K562 (cell line): ENCODE results near the gene AGO3. TPM values are rescaled to one million over a fixed set of nuclear protein-coding genes. Genes with fewer than 3 reads are reported as not detected.

ENCODE experiments used
- BCOR ChIP-seq: fragments of 450-650 bp; IDR thresholded peaks from 2 replicates; pipeline ENCODE4 v1.6.1; 2016
- CBFA2T2 ChIP-seq: fragments of 450-650 bp; conservative IDR thresholded peaks from 2 replicates; pipeline ENCODE4 v1.6.1; 2017; ENCODE audit warnings: mild to moderate bottlenecking
- JUND ChIP-seq, 2 experiments: IDR thresholded peaks; 2 replicates in 1 of 2; 3 replicates in 1 of 2; pipeline ENCODE4 v1.6.1; 2011; ENCODE audit warnings: borderline replicate concordance in 2 of 2, low read depth in 2 of 2, low read length in 2 of 2, improper control_type of control experiment in 1 of 2, missing biosample characterization in 1 of 2, missing genetic modification characterization in 1 of 2, missing genetic modification reagents in 1 of 2
- KLF13 ChIP-seq: fragments of 450-650 bp; IDR thresholded peaks from 2 replicates; pipeline ENCODE4 v1.6.1; 2016; ENCODE audit warnings: missing genetic modification characterization, low read depth, mild to moderate bottlenecking, missing compliant biosample characterization, moderate library complexity, borderline replicate concordance
- LARP7 ChIP-seq: fragments of 450-650 bp; IDR thresholded peaks from 2 replicates; pipeline ENCODE4 v1.6.1; 2016
- MAFK ChIP-seq: IDR thresholded peaks from 2 replicates; pipeline ENCODE4 v1.6.1; 2011; ENCODE audit warnings: low read length, improper control_type of control experiment
- NR2C1 ChIP-seq, 2 experiments: fragments of 450-650 bp; IDR thresholded peaks; 2 replicates each; pipeline ENCODE4 v1.6.1; 2017; ENCODE audit warnings: mild to moderate bottlenecking in 2 of 2, antibody characterized with exemption in 1 of 2, inconsistent platforms in 1 of 2, missing compliant biosample characterization in 1 of 2, missing genetic modification characterization in 1 of 2
- RAD21 ChIP-seq, 2 experiments: fragments of 250-450 bp in 1 of 2; fragments of 450-650 bp in 1 of 2; sonication (Bioruptor Pico) in 1 of 2; formaldehyde crosslinking in 1 of 2; IDR thresholded peaks in 1 of 2; conservative IDR thresholded peaks in 1 of 2; 2 replicates each; pipeline versions ENCODE4 v1.4.0 to v1.8.0; 2020 to 2022; ENCODE audit warnings: mild to moderate bottlenecking in 2 of 2, moderate library complexity in 1 of 2
- SIN3A ChIP-seq, 2 experiments: fragments of 150-350 bp in 1 of 2; IDR thresholded peaks; 2 replicates each; pipeline ENCODE4 v1.6.1; 2011 to 2016; ENCODE audit warnings: borderline replicate concordance in 2 of 2, low read depth in 2 of 2, low read length in 2 of 2, mild to moderate bottlenecking in 2 of 2, moderate library complexity in 2 of 2; ENCODE audit not compliant: control insufficient read depth in 1 of 2
- SREBF1 ChIP-seq: fragments of 150-350 bp; IDR thresholded peaks from 2 replicates; pipeline ENCODE4 v1.6.1; 2014; ENCODE audit warnings: antibody characterized with exemption, low read depth, low read length, borderline replicate concordance
- polyA plus RNA-seq, 8 experiments: library from polyadenylated mRNA; depleted of rRNA in 4 of 8; stranded (reverse) in 5 of 8; unstranded in 3 of 8; fragments of >200 nt; fragmentation: Nextera tagmentation in 2 of 8; fragmentation: Illumina TruSeq in 1 of 8; extraction: Ambion mirVana in 2 of 8; extraction: Trizol in 1 of 8; gene quantifications; 2 replicates each; pipeline versions ENCODE4 v1.2.1 to v1.2.3, GENCODE V29; 2011 to 2014; ENCODE audit warnings: inconsistent platforms in 1 of 8, missing spikeins in 1 of 8
- total RNA-seq, 7 experiments: library from RNA; depleted of rRNA in 6 of 7; stranded (reverse); fragments of >200 nt in 6 of 7; fragmentation: Illumina TruSeq in 2 of 7; extraction: Trizol in 2 of 7; gene quantifications; 2 replicates each; pipeline versions ENCODE4 v1.2.1 to v1.2.3, GENCODE V29; 2011 to 2021; ENCODE audit warnings: low replicate concordance in 1 of 7
- TF ChIP-seq, protein P1 (sequence below): fragments of 200-800 bp; sonication (Bioruptor generic); IDR thresholded peaks from 2 replicates; pipeline ENCODE4 v1.6.1; 2017; ENCODE audit warnings: missing genetic modification characterization, missing compliant biosample characterization
- TF ChIP-seq, protein P2 (sequence below): fragments of 200-800 bp; sonication (Bioruptor generic); IDR thresholded peaks from 2 replicates; pipeline ENCODE4 v1.6.1; 2017; ENCODE audit warnings: missing genetic modification characterization, missing compliant biosample characterization
- TF ChIP-seq, protein P3 (sequence below), 2 experiments: fragments of 450-650 bp in 1 of 2; IDR thresholded peaks; 2 replicates each; pipeline ENCODE4 v1.6.1; 2011 to 2017; ENCODE audit warnings: low read depth in 2 of 2, antibody characterized with exemption in 1 of 2, borderline replicate concordance in 1 of 2, low read length in 1 of 2, mild to moderate bottlenecking in 1 of 2, mixed read lengths in 1 of 2; ENCODE audit not compliant: control insufficient read depth in 1 of 2
- TF ChIP-seq, protein P4 (sequence below): sonication (generic); formaldehyde crosslinking; IDR thresholded peaks from 2 replicates; pipeline ENCODE4 v1.9.0; 2022; ENCODE audit warnings: mild to moderate bottlenecking, missing genetic modification reagents
- TF ChIP-seq, protein P5 (sequence below), 2 experiments: fragments of 450-650 bp in 1 of 2; sonication (generic) in 1 of 2; formaldehyde crosslinking; conservative IDR thresholded peaks; 2 replicates each; pipeline versions ENCODE4 v1.4.0 to v1.8.1; 2020 to 2022; ENCODE audit warnings: mild to moderate bottlenecking in 1 of 2, missing genetic modification reagents in 1 of 2

The AGO3 gene
- total and polyA plus RNA-seq, 9 of the 15 experiments (the other 6 are each of a cell fraction or from before 2014, with no cell fraction given) = 4.5 to 41.5 (median 22.7) TPM

DNA sequence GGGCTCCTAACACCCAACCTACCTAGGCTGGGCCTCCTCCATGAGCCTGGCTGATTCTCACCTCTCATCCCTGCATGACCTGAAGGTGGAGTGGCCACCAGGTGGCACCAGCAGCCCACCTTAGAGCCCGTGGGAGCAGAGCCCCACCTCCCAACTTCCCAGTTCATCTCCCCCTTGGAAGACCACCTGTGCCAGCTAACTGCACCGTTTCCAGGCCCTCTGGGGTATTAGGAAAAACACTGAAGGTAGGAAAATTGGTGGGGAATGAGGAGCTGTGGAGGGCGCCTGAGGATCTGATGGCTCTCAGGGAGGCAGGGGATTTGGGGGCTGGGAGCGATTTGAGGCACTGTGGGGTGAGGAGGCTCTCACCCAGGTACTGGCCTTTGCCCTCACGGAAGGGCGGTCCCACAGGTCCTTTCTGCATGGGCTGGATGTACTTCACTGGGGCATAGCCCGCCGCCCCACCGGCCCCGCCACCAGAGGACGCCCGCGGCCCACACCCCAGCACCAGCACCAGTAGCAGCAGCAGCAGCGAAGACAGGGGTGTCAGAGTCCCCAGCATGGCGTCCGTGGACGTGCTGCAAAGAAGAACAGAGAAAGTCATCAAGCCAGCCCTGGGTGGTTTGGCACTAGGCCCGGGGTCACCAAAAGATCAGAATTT, 168.9 kb downstream of the AGO3 start (continued):
- TF ChIP-seq RAD21 (CRISPR knock-in tag; conservative IDR thresholded peaks at IDR 0.05 in 1 of 2, IDR thresholded peaks at IDR 0.05 in 1 of 2) (peak; percentile 95), JUND (IDR thresholded peaks at IDR 0.05; ENCODE audit: borderline replicate concordance, low read depth, low read length) (peak; percentile 52; the same call in 1 of the 2 replicates), JUND (tag; IDR thresholded peaks at IDR 0.05; ENCODE audit: borderline replicate concordance, low read depth, low read length) (no peak), SREBF1 (no peak), CBFA2T2 (no peak), KLF13 (tag) (peak; percentile 38; the same call in 1 of the 2 replicates), MAFK (peak; percentile 10; the same call in 1 of the 2 replicates), SIN3A (IDR thresholded peaks at IDR 0.05; ENCODE audit: borderline replicate concordance in 2 of 2, control insufficient read depth in 1 of 2, low read depth in 2 of 2, low read length in 2 of 2) (peak in 1 of 2 experiments; percentile 65; a peak in 1 of 4 replicates), BCOR (peak; percentile 54; the same call in 1 of the 2 replicates), LARP7 (0 out of 2 replicates have a peak, but pooled peaks have one; percentile 78), NR2C1 (IDR thresholded peaks at IDR 0.05) (no peak; the same call in 1 of the 2 replicates), NR2C1 (tag; IDR thresholded peaks at IDR 0.05) (peak; percentile 13)
- TF ChIP-seq, protein P1, sequence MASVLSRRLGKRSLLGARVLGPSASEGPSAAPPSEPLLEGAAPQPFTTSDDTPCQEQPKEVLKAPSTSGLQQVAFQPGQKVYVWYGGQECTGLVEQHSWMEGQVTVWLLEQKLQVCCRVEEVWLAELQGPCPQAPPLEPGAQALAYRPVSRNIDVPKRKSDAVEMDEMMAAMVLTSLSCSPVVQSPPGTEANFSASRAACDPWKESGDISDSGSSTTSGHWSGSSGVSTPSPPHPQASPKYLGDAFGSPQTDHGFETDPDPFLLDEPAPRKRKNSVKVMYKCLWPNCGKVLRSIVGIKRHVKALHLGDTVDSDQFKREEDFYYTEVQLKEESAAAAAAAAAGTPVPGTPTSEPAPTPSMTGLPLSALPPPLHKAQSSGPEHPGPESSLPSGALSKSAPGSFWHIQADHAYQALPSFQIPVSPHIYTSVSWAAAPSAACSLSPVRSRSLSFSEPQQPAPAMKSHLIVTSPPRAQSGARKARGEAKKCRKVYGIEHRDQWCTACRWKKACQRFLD = no peak
- TF ChIP-seq, protein P2, sequence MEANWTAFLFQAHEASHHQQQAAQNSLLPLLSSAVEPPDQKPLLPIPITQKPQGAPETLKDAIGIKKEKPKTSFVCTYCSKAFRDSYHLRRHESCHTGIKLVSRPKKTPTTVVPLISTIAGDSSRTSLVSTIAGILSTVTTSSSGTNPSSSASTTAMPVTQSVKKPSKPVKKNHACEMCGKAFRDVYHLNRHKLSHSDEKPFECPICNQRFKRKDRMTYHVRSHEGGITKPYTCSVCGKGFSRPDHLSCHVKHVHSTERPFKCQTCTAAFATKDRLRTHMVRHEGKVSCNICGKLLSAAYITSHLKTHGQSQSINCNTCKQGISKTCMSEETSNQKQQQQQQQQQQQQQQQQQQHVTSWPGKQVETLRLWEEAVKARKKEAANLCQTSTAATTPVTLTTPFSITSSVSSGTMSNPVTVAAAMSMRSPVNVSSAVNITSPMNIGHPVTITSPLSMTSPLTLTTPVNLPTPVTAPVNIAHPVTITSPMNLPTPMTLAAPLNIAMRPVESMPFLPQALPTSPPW (CRISPR knock-in tag) = peak; percentile 63
- TF ChIP-seq, protein P3, sequence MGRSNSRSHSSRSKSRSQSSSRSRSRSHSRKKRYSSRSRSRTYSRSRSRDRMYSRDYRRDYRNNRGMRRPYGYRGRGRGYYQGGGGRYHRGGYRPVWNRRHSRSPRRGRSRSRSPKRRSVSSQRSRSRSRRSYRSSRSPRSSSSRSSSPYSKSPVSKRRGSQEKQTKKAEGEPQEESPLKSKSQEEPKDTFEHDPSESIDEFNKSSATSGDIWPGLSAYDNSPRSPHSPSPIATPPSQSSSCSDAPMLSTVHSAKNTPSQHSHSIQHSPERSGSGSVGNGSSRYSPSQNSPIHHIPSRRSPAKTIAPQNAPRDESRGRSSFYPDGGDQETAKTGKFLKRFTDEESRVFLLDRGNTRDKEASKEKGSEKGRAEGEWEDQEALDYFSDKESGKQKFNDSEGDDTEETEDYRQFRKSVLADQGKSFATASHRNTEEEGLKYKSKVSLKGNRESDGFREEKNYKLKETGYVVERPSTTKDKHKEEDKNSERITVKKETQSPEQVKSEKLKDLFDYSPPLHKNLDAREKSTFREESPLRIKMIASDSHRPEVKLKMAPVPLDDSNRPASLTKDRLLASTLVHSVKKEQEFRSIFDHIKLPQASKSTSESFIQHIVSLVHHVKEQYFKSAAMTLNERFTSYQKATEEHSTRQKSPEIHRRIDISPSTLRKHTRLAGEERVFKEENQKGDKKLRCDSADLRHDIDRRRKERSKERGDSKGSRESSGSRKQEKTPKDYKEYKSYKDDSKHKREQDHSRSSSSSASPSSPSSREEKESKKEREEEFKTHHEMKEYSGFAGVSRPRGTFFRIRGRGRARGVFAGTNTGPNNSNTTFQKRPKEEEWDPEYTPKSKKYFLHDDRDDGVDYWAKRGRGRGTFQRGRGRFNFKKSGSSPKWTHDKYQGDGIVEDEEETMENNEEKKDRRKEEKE (IDR thresholded peaks at IDR 0.05; ENCODE audit: borderline replicate concordance in 1 of 2, control insufficient read depth in 1 of 2, low read depth in 2 of 2, low read length in 1 of 2) = no peak
- TF ChIP-seq, protein P4, sequence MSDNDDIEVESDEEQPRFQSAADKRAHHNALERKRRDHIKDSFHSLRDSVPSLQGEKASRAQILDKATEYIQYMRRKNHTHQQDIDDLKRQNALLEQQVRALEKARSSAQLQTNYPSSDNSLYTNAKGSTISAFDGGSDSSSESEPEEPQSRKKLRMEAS (CRISPR knock-in tag) = peak; percentile 34; the same call in 1 of the 2 replicates
- TF ChIP-seq, protein P5, sequence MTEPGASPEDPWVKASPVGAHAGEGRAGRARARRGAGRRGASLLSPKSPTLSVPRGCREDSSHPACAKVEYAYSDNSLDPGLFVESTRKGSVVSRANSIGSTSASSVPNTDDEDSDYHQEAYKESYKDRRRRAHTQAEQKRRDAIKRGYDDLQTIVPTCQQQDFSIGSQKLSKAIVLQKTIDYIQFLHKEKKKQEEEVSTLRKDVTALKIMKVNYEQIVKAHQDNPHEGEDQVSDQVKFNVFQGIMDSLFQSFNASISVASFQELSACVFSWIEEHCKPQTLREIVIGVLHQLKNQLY (CRISPR knock-in tag; conservative IDR thresholded peaks at IDR 0.05) = 0 out of 4 replicates have a peak, but pooled peaks of 1 of the 2 experiments have one; percentile 76
